PFSK-1 (cell line): ENCODE data around the gene FOXP3.

ENCODE experiments used
- FOXP2 ChIP-seq: optimal IDR thresholded peaks from 2 replicates; pipeline ENCODE3; 2011; ENCODE audit warnings: borderline replicate concordance, control low read depth, inconsistent platforms; ENCODE audit not compliant: insufficient read depth; ENCODE audit errors: extremely low read length, extremely low read depth
- POLR2AphosphoS5 ChIP-seq: IDR thresholded peaks from 2 replicates; pipeline ENCODE4 v1.6.1; 2012; ENCODE audit warnings: low read depth, mild to moderate bottlenecking, control low read depth, low read length, moderate library complexity
- REST ChIP-seq, 2 experiments: IDR thresholded peaks; 2 replicates each; pipeline versions ENCODE4 v1.6.1 to v1.8.0; 2011 to 2012; ENCODE audit warnings: low read depth in 2 of 2, low read length in 2 of 2, control low read depth in 1 of 2, inconsistent platforms in 1 of 2, mild to moderate bottlenecking in 1 of 2, moderate library complexity in 1 of 2; ENCODE audit not compliant: insufficient read depth in 1 of 2
- SIN3A ChIP-seq: IDR thresholded peaks from 2 replicates; pipeline ENCODE4 v1.6.1; 2012; ENCODE audit warnings: mild to moderate bottlenecking, low read length, moderate library complexity, borderline replicate concordance; ENCODE audit not compliant: insufficient read depth
- TAF1 ChIP-seq: IDR thresholded peaks from 2 replicates; pipeline ENCODE4 v1.6.1; 2012; ENCODE audit warnings: low read length, control low read depth, borderline replicate concordance; ENCODE audit not compliant: insufficient read depth

Gene FOXP3

GRCh38 chrX:49214996-49215526 lies 49.4 kb downstream of the FOXP3 start:
- TF ChIP-seq TAF1 (no peak), SIN3A (no peak), FOXP2 (no peak), POLR2AphosphoS5 (no peak), REST (IDR thresholded peaks at IDR 0.05; ENCODE audit: insufficient read depth in 1 of 2, low read depth in 2 of 2, low read length in 2 of 2) (no peak)

DNA sequence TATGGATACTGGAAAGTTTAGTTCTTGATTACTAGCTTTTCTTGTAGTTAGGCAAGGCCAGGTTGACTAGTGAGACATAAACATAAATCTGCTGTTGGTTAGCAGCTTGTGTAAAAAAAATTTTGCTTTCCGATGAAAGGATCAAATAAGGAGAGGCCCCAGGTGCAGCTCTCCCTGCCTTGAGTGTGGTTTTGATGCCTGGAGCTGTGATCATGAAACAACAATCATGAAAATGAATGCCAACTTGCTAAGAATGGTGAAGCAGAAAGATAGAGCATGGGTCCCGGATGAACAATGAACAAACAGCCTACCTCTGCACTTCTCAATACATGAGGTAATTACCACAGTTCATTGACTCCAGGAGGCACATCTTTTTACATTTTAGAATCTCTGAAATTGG lies 50.1 kb downstream of the FOXP3 start:
- TF ChIP-seq SIN3A (no peak), FOXP2 (no peak), REST (IDR thresholded peaks at IDR 0.05; ENCODE audit: insufficient read depth in 1 of 2, low read depth in 2 of 2, low read length in 2 of 2) (no peak), POLR2AphosphoS5 (no peak), TAF1 (no peak)

- TF ChIP-seq TAF1 (no peak), FOXP2 (no peak), POLR2AphosphoS5 (no peak), REST (IDR thresholded peaks at IDR 0.05; ENCODE audit: insufficient read depth in 1 of 2, low read depth in 2 of 2, low read length in 2 of 2) (no peak), SIN3A (no peak)
Observed at GRCh38 chrX:49212861-49213260, 51.6 kb downstream of the FOXP3 start.

DNA sequence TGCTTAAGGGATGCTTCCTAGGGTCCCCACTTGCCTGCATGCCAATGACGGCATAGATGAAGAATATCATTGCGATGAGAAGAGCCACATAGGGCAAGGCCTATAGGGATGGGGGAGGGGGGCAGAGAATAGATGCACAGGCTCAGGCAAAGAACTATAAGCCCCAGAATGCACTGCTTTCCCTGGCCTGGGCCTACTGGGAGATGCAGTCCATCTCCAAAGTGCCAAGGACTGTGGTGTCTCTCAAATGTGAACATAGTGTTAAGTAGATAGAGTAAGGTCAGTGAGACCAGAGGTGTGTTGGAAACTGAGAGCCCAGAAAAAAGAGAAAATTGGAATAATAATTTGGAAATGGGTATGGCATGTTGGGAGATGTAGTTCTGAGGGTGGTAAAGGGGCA lies 52.3 kb downstream of the FOXP3 start:
- TF ChIP-seq REST (IDR thresholded peaks at IDR 0.05; ENCODE audit: insufficient read depth in 1 of 2, low read depth in 2 of 2, low read length in 2 of 2) (no peak), FOXP2 (no peak), SIN3A (no peak), POLR2AphosphoS5 (no peak), TAF1 (no peak)

- TF ChIP-seq FOXP2 (no peak), REST (IDR thresholded peaks at IDR 0.05; ENCODE audit: insufficient read depth in 1 of 2, low read depth in 2 of 2, low read length in 2 of 2) (no peak), SIN3A (no peak), TAF1 (no peak), POLR2AphosphoS5 (no peak)
Observed at GRCh38 chrX:49211074-49211473, 53.4 kb downstream of the FOXP3 start.
